SK-N-MC (cell line): ENCODE results near the gene PDE4DIP.
"Not testable (repeated sequence)": the region's sequence is repeated elsewhere in the genome, so short reads cannot be mapped to it uniquely, and the experiment has no call there.

ENCODE experiments used
- EZH2 ChIP-seq: fragments of 200-600 bp; sonication (generic); IDR thresholded peaks from one replicate; pipeline ENCODE4 v1.6.1; 2017; ENCODE audit warnings: antibody characterized with exemption
- FOXP2 ChIP-seq: optimal IDR thresholded peaks from 2 replicates; pipeline ENCODE3; 2011; ENCODE audit warnings: mild to moderate bottlenecking, moderate library complexity; ENCODE audit not compliant: insufficient read depth; ENCODE audit errors: extremely low read length, control extremely low read depth
- POLR2AphosphoS5 ChIP-seq: IDR thresholded peaks from 2 replicates; pipeline ENCODE4 v1.6.1; 2012; ENCODE audit warnings: mild to moderate bottlenecking, low read depth, low read length, borderline replicate concordance

DNA sequence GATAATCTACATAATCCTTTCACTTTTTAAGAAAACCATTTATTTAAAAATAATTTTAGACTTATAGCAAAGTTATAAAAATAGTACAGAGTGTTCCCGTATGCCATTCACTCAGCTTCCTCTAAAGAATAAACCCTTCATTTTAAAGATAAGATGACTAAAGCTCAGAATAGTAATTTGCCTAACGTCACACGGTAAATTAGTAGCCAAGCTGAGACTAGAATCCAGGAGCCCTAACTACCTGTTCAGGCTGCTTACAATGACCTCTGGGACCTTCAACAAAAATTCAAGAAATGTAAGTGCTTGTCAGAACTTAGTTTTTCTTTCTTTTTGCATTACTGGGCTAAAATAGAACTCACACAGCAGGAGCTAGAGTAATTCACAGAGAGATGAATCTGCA, 56.5 kb downstream of the PDE4DIP start:
- not testable (repeated sequence) for TF ChIP-seq POLR2AphosphoS5, EZH2, FOXP2
